PFSK-1 (cell line): ENCODE data around the gene RNF157.

Experiments
- FOXP2 ChIP-seq: optimal IDR thresholded peaks from 2 replicates; pipeline ENCODE3; 2011; ENCODE audit warnings: borderline replicate concordance, control low read depth, inconsistent platforms; ENCODE audit not compliant: insufficient read depth; ENCODE audit errors: extremely low read length, extremely low read depth
- POLR2AphosphoS5 ChIP-seq: IDR thresholded peaks from 2 replicates; pipeline ENCODE4 v1.6.1; 2012; ENCODE audit warnings: low read depth, mild to moderate bottlenecking, control low read depth, low read length, moderate library complexity
- REST ChIP-seq, 2 experiments: IDR thresholded peaks; 2 replicates each; pipeline versions ENCODE4 v1.6.1 to v1.8.0; 2011 to 2012; ENCODE audit warnings: low read depth in 2 of 2, low read length in 2 of 2, control low read depth in 1 of 2, inconsistent platforms in 1 of 2, mild to moderate bottlenecking in 1 of 2, moderate library complexity in 1 of 2; ENCODE audit not compliant: insufficient read depth in 1 of 2
- SIN3A ChIP-seq: IDR thresholded peaks from 2 replicates; pipeline ENCODE4 v1.6.1; 2012; ENCODE audit warnings: mild to moderate bottlenecking, low read length, moderate library complexity, borderline replicate concordance; ENCODE audit not compliant: insufficient read depth
- TAF1 ChIP-seq: IDR thresholded peaks from 2 replicates; pipeline ENCODE4 v1.6.1; 2012; ENCODE audit warnings: low read length, control low read depth, borderline replicate concordance; ENCODE audit not compliant: insufficient read depth

RNF157 gene

DNA sequence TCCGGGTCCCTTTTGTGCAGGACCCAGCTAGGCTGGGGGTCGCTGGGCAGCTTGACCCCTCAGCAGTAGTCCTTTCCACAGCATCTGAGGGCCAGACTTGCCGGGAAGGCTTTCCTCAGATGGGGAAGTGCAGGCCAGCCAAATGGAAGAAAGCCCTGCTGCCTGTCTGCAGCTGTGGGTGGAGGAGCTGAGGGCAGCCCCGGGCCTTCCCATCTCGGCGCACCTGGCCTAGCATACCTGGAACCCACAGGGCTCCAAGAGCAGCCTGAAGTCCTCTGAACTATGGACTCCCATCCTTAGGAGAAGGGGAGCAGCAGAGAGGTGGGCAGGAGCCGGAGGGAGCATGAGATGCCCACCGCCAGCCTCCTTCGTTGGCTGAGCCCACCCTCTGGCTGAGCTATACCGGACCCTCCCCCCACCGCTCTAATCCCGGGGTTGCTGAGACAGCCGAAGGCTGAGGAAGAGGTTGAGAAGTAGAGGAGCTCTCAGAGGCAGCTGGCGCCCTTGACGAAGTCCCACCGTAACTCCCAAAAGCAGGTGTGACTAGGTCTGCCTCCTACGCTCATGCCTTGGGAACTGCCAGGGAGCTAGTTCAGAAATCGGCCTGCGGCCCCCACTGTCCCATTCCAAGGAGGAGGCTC lies 38.1 kb upstream of the RNF157 start:
- no peak for TF ChIP-seq REST (IDR thresholded peaks at IDR 0.05; ENCODE audit: insufficient read depth in 1 of 2, low read depth in 2 of 2, low read length in 2 of 2)
- TF ChIP-seq TAF1, result no peak
- TF ChIP-seq FOXP2, result no peak
- TF ChIP-seq POLR2AphosphoS5, result no peak
- TF ChIP-seq SIN3A, result no peak

GRCh38 chr17:76277300-76278267 lies 37.3 kb upstream of the RNF157 start:
- TF ChIP-seq POLR2AphosphoS5, result no peak
- TF ChIP-seq TAF1, result no peak
- no peak for TF ChIP-seq SIN3A
- no peak for TF ChIP-seq FOXP2
- no peak for TF ChIP-seq REST (IDR thresholded peaks at IDR 0.05; ENCODE audit: insufficient read depth in 1 of 2, low read depth in 2 of 2, low read length in 2 of 2)

DNA sequence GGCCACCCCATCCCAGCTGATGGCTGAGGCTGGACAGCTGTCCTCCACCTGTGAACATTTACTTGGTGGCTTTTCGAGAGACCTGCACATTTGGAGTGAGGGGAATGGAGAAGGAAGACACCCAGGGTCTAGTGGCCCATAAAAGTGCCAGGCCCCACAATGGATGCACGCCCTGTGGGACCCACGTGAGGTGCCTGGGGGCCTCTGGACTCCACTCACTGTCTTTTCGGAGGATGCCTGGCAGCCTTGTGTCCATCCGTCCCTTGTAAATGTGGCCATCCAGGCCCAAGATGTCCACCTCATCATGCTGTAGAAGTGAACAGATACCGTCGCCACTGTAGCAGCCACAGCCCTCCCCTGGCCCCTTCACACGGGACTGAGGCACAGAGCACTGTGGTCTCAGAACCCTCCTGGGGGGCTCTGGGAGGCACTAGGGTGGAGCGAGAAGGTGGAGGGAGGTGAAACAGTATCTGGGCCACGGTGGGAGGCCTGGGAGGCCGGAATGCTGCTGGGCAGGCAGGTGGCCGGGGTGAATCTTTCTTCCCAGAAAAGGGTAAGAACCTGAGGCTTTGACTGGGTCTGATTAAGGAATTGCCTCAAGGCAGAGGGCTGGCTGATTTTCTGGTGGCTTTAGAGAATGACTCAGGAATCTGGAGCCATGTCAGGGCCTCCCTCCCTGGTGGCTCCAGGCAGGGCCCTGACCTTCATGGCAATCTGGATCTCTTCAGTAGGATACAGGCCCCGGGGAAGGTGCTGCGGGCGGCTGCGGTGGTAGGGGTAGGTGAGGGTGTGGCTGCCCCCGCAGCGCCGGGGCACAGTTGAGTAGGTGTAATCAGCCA lies 36.4 kb upstream of the RNF157 start:
- TF ChIP-seq SIN3A (no peak), REST (IDR thresholded peaks at IDR 0.05; ENCODE audit: insufficient read depth in 1 of 2, low read depth in 2 of 2, low read length in 2 of 2) (no peak), TAF1 (no peak), POLR2AphosphoS5 (no peak), FOXP2 (no peak)

DNA sequence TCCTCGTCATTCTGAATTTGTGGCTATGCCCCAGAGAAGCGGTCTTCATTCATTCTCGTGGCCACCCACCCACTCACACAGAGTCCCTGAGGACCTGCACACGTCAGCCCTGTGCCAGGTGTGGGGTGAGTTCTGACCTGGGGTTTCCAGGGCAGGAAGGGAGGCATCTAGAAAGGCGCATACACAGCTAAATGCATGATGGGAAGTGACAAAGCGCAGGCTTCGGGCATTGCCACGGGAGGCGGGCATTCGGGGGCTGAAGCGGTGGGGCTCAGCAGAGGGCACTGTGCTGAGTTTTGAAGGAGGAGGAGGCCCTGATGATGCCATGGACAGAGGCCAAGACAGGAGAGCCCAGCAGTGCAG lies 35.8 kb upstream of the RNF157 start:
- TF ChIP-seq TAF1 (no peak), POLR2AphosphoS5 (no peak), SIN3A (no peak), FOXP2 (no peak), REST (IDR thresholded peaks at IDR 0.05; ENCODE audit: insufficient read depth in 1 of 2, low read depth in 2 of 2, low read length in 2 of 2) (no peak)
